ENCODE data around the gene GPR39. TPM values are rescaled to one million over a fixed set of nuclear protein-coding genes. Genes with fewer than 3 reads are reported as not detected.

The GPR39 gene
- total RNA-seq, 2 experiments from 2014 or later = not detected

DNA sequence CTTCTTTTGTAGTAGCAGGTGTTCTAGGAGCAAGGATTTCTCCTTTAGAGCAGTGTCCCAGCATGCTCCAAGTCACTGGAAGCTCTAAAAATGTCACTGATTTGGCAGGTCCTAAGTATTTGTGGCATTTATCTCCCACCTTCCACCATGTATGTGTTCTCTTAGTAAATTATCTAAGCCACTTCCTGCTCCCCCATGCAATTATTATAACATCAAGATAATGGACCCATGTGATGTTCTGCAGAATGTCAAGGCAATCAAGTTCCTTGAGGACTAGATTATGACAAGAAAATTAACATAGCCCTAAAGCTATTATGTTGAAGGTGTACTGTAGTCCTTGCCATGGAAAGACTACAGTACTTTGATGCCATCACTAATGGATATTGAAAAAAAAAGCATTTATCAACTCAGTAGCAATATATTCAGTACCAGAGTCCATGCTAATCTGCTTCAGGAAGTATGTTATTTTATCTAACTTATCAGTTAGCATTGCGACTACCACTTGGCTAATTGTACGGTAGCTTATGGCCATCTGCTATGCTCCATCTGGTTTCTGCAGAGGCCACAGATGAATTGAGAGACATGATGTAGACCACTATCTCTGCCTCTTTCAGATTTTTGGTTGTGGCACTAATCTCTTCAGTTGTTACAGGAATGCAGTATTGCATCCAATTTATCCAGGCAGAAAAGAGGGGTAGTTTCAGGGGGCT, 56.7 kb downstream of the GPR39 start:
- Mint-ChIP-seq H3K9me3 (peaks cover 7% of the 10 kb centered on the region), H3K4me1 (no peaks in the 10 kb centered on the region), H3K36me3 (no peaks in the 10 kb centered on the region), H3K27me3 (no peaks in the 10 kb centered on the region), H3K27ac (no peak overlapping the region), H3K4me3 (no peak overlapping the region)
- ATAC-seq (ENCODE audit: low read depth) (no peak), DNase-seq (no peak)
- POLR2A ChIA-PET = no interaction called here

GRCh38 chr2:132475615-132476014, 59.0 kb downstream of the GPR39 start:
- Mint-ChIP-seq H3K9me3 (peaks cover 7% of the 10 kb centered on the region), H3K27ac (no peak overlapping the region), H3K27me3 (no peaks in the 10 kb centered on the region), H3K36me3 (no peaks in the 10 kb centered on the region), H3K4me3 (no peak overlapping the region), H3K4me1 (no peaks in the 10 kb centered on the region)
- ATAC-seq (ENCODE audit: low read depth) (no peak), DNase-seq (no peak)
- POLR2A ChIA-PET = no interaction called here

DNA sequence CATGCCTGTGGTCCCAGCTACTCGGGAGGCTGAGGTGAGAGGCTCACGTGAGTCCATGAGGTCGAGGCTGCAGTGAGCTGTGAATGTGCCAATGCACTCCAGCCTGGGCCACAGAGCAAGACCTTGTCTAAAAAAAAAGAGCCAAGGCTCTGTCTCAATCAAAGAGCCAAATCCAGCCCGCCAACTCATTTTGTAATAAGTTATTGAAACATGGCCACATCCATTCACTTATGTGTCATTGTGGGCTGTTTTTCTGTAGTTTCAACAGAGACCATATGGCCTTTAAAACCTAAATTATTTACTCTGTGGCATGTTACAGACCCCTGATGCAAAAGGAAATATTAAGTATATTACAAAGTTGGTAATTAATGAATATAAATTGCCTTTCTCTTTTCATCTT, 60.8 kb downstream of the GPR39 start:
- no peak overlapping the region for H3K4me3 Mint-ChIP-seq
- POLR2A ChIA-PET = no interaction called here
- H3K36me3 Mint-ChIP-seq = no peaks in the 10 kb centered on the region
- H3K9me3 Mint-ChIP-seq = peaks cover 8% of the 10 kb centered on the region
- no peaks in the 10 kb centered on the region for H3K4me1 Mint-ChIP-seq
- H3K27ac Mint-ChIP-seq = no peak overlapping the region
- no peaks in the 10 kb centered on the region for H3K27me3 Mint-ChIP-seq
- no peak for ATAC-seq (ENCODE audit: low read depth)
- no peak for DNase-seq

GRCh38 chr2:132477962-132478361, 61.4 kb downstream of the GPR39 start:
- Mint-ChIP-seq H3K4me1 (no peaks in the 10 kb centered on the region), H3K4me3 (no peak overlapping the region), H3K27me3 (no peaks in the 10 kb centered on the region), H3K36me3 (no peaks in the 10 kb centered on the region), H3K9me3 (peaks cover 7% of the 10 kb centered on the region), H3K27ac (no peak overlapping the region)
- no peak for DNase-seq
- no peak for ATAC-seq (ENCODE audit: low read depth)
- POLR2A ChIA-PET = no interaction called here

DNA sequence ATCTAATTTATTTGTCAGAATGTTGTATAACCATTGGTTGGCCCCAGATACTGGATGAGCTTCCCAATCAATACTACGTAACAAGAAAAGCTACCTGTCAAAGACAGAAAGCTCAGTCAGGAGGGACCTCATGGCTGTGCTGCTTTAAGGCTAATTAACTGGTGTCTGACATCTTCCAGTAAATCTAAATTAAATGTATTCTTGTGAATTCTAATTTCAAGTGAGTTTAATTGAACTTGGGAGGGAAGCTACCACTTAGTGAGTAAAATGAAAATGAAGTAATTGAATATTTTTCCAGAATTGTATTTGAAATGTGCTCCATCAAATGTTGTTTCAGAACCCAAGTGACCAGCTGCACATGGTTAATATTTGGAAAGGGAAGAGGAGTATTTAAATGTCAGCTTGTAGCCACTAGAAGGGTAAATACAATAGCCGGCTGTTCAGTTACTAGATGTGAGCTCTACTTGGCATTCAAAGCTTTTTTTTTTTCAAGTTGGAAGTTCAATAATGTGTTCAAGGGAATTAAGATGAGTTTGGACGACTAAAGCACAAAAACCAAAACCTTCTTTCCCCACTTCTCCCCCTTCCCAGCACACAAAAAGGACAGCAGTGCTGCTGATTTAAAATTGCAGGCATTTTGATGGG, 62.0 kb downstream of the GPR39 start:
- no peaks in the 10 kb centered on the region for H3K36me3 Mint-ChIP-seq
- POLR2A ChIA-PET = no interaction called here
- H3K27me3 Mint-ChIP-seq = no peaks in the 10 kb centered on the region
- no peak overlapping the region for H3K4me3 Mint-ChIP-seq
- DNase-seq = no peak
- peaks cover 5% of the 10 kb centered on the region for H3K9me3 Mint-ChIP-seq
- ATAC-seq (ENCODE audit: low read depth) = no peak
- no peaks in the 10 kb centered on the region for H3K4me1 Mint-ChIP-seq
- H3K27ac Mint-ChIP-seq = no peak overlapping the region

DNA sequence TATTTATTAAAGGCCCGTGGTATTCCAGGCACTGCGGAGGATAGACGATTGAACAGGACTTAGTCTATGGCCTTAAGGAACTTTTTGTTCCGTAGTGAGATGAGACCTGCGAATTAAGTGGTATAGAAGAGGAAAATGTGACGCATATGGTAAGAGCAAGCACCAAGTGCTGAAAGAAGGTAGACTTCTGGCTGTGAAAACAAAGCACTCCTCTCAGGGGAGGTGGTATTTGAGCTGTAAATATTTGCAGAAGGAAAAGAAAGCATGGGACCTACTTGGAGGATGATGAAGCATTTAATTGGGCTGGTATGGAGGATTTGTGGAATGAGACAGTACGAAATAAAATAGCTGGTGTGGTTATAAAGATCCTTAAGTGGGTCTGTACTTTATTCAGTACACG, 62.5 kb downstream of the GPR39 start:
- Mint-ChIP-seq H3K4me1 (no peaks in the 10 kb centered on the region), H3K36me3 (no peaks in the 10 kb centered on the region), H3K4me3 (no peak overlapping the region), H3K27ac (no peak overlapping the region), H3K27me3 (no peaks in the 10 kb centered on the region), H3K9me3 (peaks cover 3% of the 10 kb centered on the region)
- DNase-seq (no peak), ATAC-seq (ENCODE audit: low read depth) (no peak)
- POLR2A ChIA-PET = no interaction called here

DNA sequence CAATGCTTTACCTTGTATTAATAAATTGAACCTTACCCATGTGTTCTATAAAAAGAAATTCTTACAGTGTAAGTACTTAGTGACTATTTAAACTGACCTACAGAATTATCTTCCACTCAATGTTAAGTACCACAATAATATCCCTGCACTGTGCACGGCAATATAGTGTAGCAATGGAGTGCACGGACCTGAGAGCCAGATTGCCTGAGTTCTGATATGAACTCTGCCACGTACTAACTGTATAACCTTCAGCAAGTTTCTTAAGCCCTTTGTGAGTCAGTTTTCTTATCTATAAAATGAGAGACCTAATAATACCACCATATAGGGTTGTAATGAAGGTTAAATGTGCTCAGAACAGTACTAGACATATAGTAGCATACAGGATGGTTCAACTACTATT, 66.2 kb downstream of the GPR39 start:
- POLR2A ChIA-PET = no interaction called here

GRCh38 chr2:132484144-132484543, 67.5 kb downstream of the GPR39 start:
- H3K4me1 Mint-ChIP-seq = no peaks in the 10 kb centered on the region
- no peak overlapping the region for H3K27ac Mint-ChIP-seq
- POLR2A ChIA-PET = no interaction called here
- H3K27me3 Mint-ChIP-seq = no peaks in the 10 kb centered on the region
- H3K36me3 Mint-ChIP-seq = no peaks in the 10 kb centered on the region
- ATAC-seq (ENCODE audit: low read depth) (no peak), DNase-seq (no peak)
- no peak overlapping the region for H3K4me3 Mint-ChIP-seq
- peaks cover 3% of the 10 kb centered on the region for H3K9me3 Mint-ChIP-seq

More for the DNA sequence above, 66.2 kb downstream of the GPR39 start:
- H3K4me3 Mint-ChIP-seq = no peak overlapping the region
- no peak overlapping the region for H3K27ac Mint-ChIP-seq
- H3K36me3 Mint-ChIP-seq = no peaks in the 10 kb centered on the region
- DNase-seq (no peak), ATAC-seq (ENCODE audit: low read depth) (no peak)
- no peaks in the 10 kb centered on the region for H3K27me3 Mint-ChIP-seq
- H3K9me3 Mint-ChIP-seq = peaks cover 3% of the 10 kb centered on the region
- H3K4me1 Mint-ChIP-seq = no peaks in the 10 kb centered on the region

- no peak for DNase-seq
- no peaks in the 10 kb centered on the region for H3K4me1 Mint-ChIP-seq
- no peak for ATAC-seq (ENCODE audit: low read depth)
- H3K4me3 Mint-ChIP-seq = no peak overlapping the region
- H3K36me3 Mint-ChIP-seq = no peaks in the 10 kb centered on the region
- POLR2A ChIA-PET = no interaction called here
- H3K9me3 Mint-ChIP-seq = peaks cover 2% of the 10 kb centered on the region
- H3K27me3 Mint-ChIP-seq = no peaks in the 10 kb centered on the region
- no peak overlapping the region for H3K27ac Mint-ChIP-seq
Observed at GRCh38 chr2:132488491-132488890, 71.9 kb downstream of the GPR39 start.

- Mint-ChIP-seq H3K36me3 (no peaks in the 10 kb centered on the region), H3K9me3 (peaks cover 2% of the 10 kb centered on the region), H3K27me3 (no peaks in the 10 kb centered on the region), H3K27ac (no peak overlapping the region), H3K4me1 (no peaks in the 10 kb centered on the region), H3K4me3 (no peak overlapping the region)
- POLR2A ChIA-PET = no interaction called here
- peak; percentile 29 for DNase-seq
- no peak for ATAC-seq (ENCODE audit: low read depth)
Observed at GRCh38 chr2:132489150-132489549, 72.5 kb downstream of the GPR39 start.

- DNase-seq (no peak), ATAC-seq (ENCODE audit: low read depth) (no peak)
- Mint-ChIP-seq H3K9me3 (peaks cover 1% of the 10 kb centered on the region), H3K4me3 (no peak overlapping the region), H3K36me3 (no peaks in the 10 kb centered on the region), H3K27ac (no peak overlapping the region), H3K27me3 (no peaks in the 10 kb centered on the region), H3K4me1 (no peaks in the 10 kb centered on the region)
- POLR2A ChIA-PET = no interaction called here
Observed at GRCh38 chr2:132495881-132496280, 79.3 kb downstream of the GPR39 start.

- Mint-ChIP-seq H3K9me3 (peaks cover 1% of the 10 kb centered on the region), H3K4me1 (no peaks in the 10 kb centered on the region), H3K4me3 (no peak overlapping the region), H3K36me3 (no peaks in the 10 kb centered on the region), H3K27me3 (no peaks in the 10 kb centered on the region), H3K27ac (no peak overlapping the region)
- POLR2A ChIA-PET = no interaction called here
- ATAC-seq (ENCODE audit: low read depth) (no peak), DNase-seq (no peak)
Observed at GRCh38 chr2:132496555-132496954, 80.0 kb downstream of the GPR39 start.

GRCh38 chr2:132497591-132497990, 81.0 kb downstream of the GPR39 start:
- Mint-ChIP-seq H3K4me3 (no peak overlapping the region), H3K27ac (no peak overlapping the region), H3K27me3 (no peaks in the 10 kb centered on the region), H3K4me1 (no peaks in the 10 kb centered on the region), H3K36me3 (no peaks in the 10 kb centered on the region), H3K9me3 (peaks cover 2% of the 10 kb centered on the region)
- POLR2A ChIA-PET = no interaction called here
- no peak for ATAC-seq (ENCODE audit: low read depth)
- DNase-seq = no peak

GRCh38 chr2:132503701-132504100, 87.1 kb downstream of the GPR39 start:
- DNase-seq = no peak
- POLR2A ChIA-PET = no interaction called here
- Mint-ChIP-seq H3K4me3 (no peak overlapping the region), H3K4me1 (no peaks in the 10 kb centered on the region), H3K27me3 (no peaks in the 10 kb centered on the region), H3K9me3 (peaks cover 6% of the 10 kb centered on the region), H3K27ac (no peak overlapping the region), H3K36me3 (no peaks in the 10 kb centered on the region)
- no peak for ATAC-seq (ENCODE audit: low read depth)

All from activated naive CD8-positive, alpha-beta T cell treated with anti-CD3 and anti-CD28 coated beads, Interleukin-2, amount 10 ng/mL, durations not matched to agents 7 days and 5 days (primary cell).